IPS-18a (cell line): Measurements from ENCODE around the gene CYBRD1.

Experiments
- H3K27ac ChIP-seq: one replicate; pipeline ENCODE4 v1.5.1; 2013; ENCODE audit warnings: low read length
- H3K27me3 ChIP-seq: one replicate; pipeline ENCODE4 v1.6.1; 2013; ENCODE audit warnings: mild to moderate bottlenecking, low read length; ENCODE audit not compliant: control insufficient read depth, insufficient read depth
- H3K36me3 ChIP-seq: one replicate; pipeline ENCODE4 v1.6.1; 2013; ENCODE audit warnings: low read depth, low read length; ENCODE audit not compliant: control insufficient read depth
- H3K4me1 ChIP-seq: one replicate; pipeline ENCODE4 v1.6.1; 2013; ENCODE audit warnings: low read depth, low read length; ENCODE audit not compliant: control insufficient read depth
- H3K4me3 ChIP-seq: one replicate; pipeline ENCODE4 v1.5.1; 2013; ENCODE audit warnings: low read length
- H3K9ac ChIP-seq: one replicate; pipeline ENCODE4 v1.6.1; 2013; ENCODE audit warnings: mild to moderate bottlenecking, low read length, moderate library complexity
- H3K9me3 ChIP-seq: one replicate; pipeline ENCODE4 v1.6.1; 2013; ENCODE audit warnings: low read depth, low read length; ENCODE audit not compliant: control insufficient read depth

Gene CYBRD1

DNA sequence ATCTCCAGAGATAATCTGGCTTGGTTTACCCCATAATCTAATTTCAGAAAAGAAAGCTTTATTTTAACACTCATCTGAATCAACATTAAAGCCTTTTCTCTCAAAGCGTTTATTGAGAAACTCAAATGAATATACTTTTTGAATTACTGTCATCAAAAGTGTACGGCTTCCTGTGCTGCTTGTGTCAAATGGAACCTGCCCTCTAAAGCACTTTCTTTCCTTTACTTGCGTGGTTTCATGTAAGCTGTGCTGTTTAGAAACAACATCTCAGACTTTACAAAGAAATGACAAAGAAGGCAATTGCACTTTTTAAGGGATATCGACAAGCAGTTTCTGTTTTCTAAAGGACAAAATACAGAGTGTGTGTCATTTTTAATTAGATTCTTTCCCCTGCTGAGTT lies 35.1 kb downstream of the CYBRD1 start:
- Histone ChIP-seq H3K4me3 (no peak overlapping the region), H3K9me3 (no peaks in the 10 kb centered on the region), H3K4me1 (no peaks in the 10 kb centered on the region), H3K36me3 (no peaks in the 10 kb centered on the region), H3K27me3 (no peaks in the 10 kb centered on the region), H3K9ac (no peak overlapping the region), H3K27ac (no peak overlapping the region)

DNA sequence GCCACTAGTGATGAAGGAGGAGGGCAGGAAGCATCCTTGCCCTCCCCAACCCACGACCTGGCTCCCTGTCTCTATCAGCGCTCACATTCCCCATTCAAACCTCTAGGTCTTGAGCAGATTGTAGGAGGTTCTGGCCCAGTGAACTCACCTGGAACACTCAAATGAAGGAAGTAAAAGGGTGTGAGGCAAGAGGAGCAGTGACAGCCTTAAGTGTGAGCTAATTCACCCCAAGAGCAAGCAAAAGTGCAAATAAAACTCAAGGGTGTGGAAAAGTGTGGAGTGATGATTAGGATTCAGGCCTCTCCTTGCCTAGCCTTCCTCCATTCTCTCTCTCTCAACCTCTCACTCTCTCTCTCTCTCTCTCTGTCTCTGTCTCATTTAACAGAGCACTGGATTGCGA lies 41.0 kb downstream of the CYBRD1 start:
- Histone ChIP-seq H3K4me1 (no peaks in the 10 kb centered on the region), H3K4me3 (no peak overlapping the region), H3K9ac (no peak overlapping the region), H3K9me3 (no peaks in the 10 kb centered on the region), H3K36me3 (no peaks in the 10 kb centered on the region), H3K27me3 (no peaks in the 10 kb centered on the region), H3K27ac (no peak overlapping the region)

DNA sequence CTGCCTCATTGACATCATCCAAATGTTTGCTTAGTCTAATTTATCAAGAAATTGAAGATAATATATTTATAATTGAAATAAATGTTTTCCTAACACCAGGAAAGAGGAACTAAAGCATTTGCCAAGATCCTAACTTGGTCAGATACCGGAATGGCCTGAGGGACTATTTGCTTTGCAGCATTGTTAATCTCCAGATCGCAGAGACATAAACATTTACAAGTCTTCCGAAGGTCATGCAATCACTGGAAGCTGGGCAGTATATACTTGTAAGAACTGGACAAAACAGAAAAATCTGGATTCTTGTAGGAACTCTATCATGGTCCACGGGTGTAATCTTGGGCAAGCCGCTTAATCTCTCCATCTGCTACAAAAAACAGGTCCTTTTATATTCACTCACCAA lies 42.2 kb downstream of the CYBRD1 start:
- no peaks in the 10 kb centered on the region for H3K4me1 ChIP-seq
- H3K9ac ChIP-seq = no peak overlapping the region
- H3K27ac ChIP-seq = no peak overlapping the region
- H3K4me3 ChIP-seq = no peak overlapping the region
- H3K36me3 ChIP-seq = no peaks in the 10 kb centered on the region
- H3K27me3 ChIP-seq = no peaks in the 10 kb centered on the region
- H3K9me3 ChIP-seq = no peaks in the 10 kb centered on the region

DNA sequence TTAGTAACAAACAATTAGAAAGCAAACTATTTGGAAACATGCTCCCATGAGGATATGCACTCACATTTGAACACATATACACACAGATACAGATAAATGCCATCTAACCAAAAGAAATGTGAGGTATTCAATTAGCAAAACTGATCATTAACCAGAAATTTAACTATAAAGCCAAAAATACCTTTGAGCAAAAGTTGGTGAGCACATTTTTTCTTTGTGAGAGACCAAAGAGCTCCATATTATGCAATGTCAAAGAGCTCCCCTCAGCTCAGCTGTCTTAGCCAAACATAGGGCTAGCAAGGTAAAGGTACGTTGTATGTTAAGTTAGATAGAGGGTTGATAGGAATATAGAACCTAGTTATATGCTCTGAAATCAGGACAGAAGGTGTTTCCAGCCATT lies 43.8 kb downstream of the CYBRD1 start:
- no peak overlapping the region for H3K4me3 ChIP-seq
- no peak overlapping the region for H3K9ac ChIP-seq
- peaks cover 3% of the 10 kb centered on the region for H3K4me1 ChIP-seq
- no peaks in the 10 kb centered on the region for H3K27me3 ChIP-seq
- H3K27ac ChIP-seq = no peak overlapping the region
- H3K36me3 ChIP-seq = no peaks in the 10 kb centered on the region
- H3K9me3 ChIP-seq = no peaks in the 10 kb centered on the region

DNA sequence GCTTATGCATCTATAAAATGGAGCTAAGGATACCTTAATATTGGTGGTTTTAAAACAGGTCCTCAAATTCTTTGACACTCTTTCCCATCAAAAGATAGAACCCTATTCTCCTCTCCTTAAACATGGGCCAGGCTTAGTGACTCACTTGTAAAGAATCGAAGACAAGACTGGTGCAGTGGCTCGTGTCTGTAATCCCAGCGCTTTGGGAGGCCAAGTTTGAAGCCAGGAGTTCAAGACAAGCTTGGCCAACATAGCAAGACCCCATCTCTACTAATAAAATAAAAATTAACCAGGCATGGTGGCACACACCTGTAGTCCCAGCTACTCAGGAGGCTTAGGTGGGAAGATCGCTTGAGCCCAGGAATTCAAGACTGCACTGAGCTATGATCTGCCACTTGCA lies 44.5 kb downstream of the CYBRD1 start:
- H3K36me3 ChIP-seq = no peaks in the 10 kb centered on the region
- no peaks in the 10 kb centered on the region for H3K9me3 ChIP-seq

DNA sequence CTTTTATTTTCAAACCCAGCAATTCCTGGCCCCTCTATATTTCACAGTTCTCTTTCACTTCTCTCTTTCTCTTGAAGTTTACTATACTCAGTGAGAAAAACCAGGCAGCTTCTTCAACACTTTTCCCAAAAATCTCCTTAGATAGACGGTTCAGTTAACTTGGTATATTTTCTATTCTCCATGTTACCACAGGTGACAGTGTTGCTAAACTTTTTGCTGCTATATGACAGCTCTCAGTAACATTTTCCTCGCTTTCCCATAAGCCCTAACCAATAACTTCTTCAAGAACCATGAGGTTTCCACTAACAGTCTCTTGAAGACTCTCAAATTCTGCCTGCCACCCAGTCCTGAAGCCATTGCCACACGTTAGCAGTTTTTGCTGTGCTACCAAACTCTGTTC lies 45.8 kb downstream of the CYBRD1 start:
- H3K36me3 ChIP-seq = no peaks in the 10 kb centered on the region
- peaks cover 3% of the 10 kb centered on the region for H3K4me1 ChIP-seq
- no peaks in the 10 kb centered on the region for H3K27me3 ChIP-seq
- H3K4me3 ChIP-seq = no peak overlapping the region
- H3K9ac ChIP-seq = no peak overlapping the region
- H3K27ac ChIP-seq = no peak overlapping the region
- H3K9me3 ChIP-seq = no peaks in the 10 kb centered on the region

More for the DNA sequence above, 44.5 kb downstream of the CYBRD1 start:
- Histone ChIP-seq H3K27ac (no peak overlapping the region), H3K4me1 (peaks cover 3% of the 10 kb centered on the region), H3K9ac (no peak overlapping the region), H3K4me3 (no peak overlapping the region), H3K27me3 (no peaks in the 10 kb centered on the region)

DNA sequence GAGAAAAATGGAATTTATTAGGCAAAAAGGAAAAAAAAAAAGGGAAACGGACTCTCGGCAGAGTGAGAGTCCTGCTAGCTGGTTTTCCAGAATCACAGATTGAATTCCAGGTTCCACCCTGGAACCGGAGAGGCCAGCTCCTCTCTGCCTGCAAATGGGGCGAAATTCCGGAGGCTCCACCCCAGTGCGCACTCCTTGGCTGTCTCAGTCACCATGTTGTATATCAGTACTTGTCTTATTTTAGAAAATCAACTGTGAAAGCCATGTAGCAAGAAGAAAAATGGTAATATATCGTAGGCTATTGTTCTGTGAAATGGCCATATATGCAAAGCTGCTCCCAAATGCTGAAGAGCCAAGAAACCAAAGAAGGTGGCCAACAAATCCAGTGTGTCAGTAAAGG lies 49.4 kb downstream of the CYBRD1 start:
- Histone ChIP-seq H3K27ac (no peak overlapping the region), H3K4me1 (peaks cover 3% of the 10 kb centered on the region), H3K36me3 (no peaks in the 10 kb centered on the region), H3K4me3 (no peak overlapping the region), H3K27me3 (no peaks in the 10 kb centered on the region), H3K9ac (no peak overlapping the region), H3K9me3 (no peaks in the 10 kb centered on the region)

DNA sequence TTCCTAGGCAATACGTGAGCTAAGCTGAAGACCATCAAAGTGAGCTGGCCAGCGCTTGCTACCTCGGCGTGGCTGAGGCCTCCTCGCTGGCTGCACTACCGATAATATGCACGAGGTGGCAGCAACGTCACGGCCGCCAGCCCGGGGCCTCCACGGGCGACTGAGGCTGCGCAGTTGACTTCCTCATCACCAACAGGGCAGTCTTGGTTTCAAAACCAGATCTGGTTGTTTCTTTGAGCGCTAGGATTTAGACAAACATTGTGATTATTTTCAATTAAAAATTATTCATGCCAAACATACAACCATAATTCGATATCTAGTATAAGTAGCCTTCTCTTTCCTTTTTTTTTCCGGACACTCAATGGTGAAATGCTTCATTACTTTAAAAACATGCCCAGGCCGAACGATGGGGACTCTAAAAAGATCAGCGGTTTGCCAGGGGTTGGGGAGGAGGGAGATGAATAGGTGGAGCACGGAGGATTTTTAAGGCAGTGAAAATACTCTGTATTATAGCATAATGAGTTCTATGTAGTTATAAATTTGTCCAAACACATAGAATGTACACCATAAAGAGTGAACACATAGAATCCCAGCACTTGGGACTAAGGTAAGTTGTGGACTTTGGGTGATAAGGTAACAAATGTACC lies 52.0 kb downstream of the CYBRD1 start:
- peaks cover 3% of the 10 kb centered on the region for H3K4me1 ChIP-seq
- H3K9ac ChIP-seq = no peak overlapping the region
- no peaks in the 10 kb centered on the region for H3K27me3 ChIP-seq
- no peak overlapping the region for H3K27ac ChIP-seq
- no peak overlapping the region for H3K4me3 ChIP-seq
- H3K36me3 ChIP-seq = no peaks in the 10 kb centered on the region
- H3K9me3 ChIP-seq = no peaks in the 10 kb centered on the region

DNA sequence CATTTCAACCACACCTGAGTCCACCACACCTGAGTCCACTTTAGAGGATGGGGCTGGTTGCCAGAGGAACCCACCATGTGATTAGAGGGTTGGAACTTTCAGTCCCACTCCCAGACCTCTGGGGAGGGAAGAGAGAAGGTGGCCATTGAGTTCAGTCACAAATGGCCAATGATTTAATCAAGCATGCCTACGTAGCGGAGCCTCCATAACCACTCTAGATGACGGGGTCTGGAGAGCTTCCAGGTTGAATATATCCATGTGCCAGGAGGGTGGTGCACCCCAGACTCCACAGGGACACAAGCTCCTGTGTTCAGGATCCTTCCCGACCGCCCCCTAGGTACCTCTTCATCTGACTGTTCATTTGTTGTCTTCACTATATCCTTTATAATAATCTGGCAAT lies 53.3 kb downstream of the CYBRD1 start:
- Histone ChIP-seq H3K36me3 (no peaks in the 10 kb centered on the region), H3K27me3 (no peaks in the 10 kb centered on the region), H3K4me1 (no peaks in the 10 kb centered on the region), H3K9ac (no peak overlapping the region), H3K9me3 (no peaks in the 10 kb centered on the region), H3K27ac (no peak overlapping the region), H3K4me3 (no peak overlapping the region)

DNA sequence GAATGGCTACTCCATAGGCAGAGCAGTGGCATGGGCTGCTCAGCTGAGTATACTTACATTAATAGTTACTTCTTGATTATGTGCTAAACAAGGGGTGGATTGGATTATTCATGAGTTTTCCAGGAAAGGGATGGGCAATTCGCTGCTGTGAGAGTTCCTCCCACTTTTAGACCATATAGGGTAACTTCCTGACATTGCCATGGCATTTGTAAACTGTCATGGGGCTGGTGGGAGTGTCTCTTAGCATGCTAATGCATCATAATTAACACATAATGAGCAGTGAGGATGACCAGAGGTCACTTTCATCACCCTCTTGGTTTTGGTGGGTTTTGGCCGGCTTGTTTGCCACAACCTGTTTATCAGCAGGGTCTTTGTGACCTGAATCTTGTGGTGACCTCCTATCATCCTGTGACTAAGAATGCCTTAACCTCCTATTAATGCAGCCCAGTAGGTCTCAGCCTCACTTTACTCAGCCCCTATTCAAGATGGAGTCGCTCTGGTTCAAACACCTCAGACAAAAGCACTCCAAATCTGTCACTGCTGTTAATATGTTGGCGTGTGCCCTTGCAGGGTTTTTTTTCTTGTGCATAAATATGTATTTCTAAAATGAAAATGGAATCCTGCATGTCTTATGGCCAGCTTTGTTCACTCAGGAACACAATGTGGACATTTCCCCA lies 56.0 kb downstream of the CYBRD1 start:
- Histone ChIP-seq H3K4me1 (no peaks in the 10 kb centered on the region), H3K9me3 (no peaks in the 10 kb centered on the region), H3K4me3 (no peak overlapping the region), H3K36me3 (no peaks in the 10 kb centered on the region), H3K27ac (no peak overlapping the region), H3K27me3 (no peaks in the 10 kb centered on the region), H3K9ac (no peak overlapping the region)

DNA sequence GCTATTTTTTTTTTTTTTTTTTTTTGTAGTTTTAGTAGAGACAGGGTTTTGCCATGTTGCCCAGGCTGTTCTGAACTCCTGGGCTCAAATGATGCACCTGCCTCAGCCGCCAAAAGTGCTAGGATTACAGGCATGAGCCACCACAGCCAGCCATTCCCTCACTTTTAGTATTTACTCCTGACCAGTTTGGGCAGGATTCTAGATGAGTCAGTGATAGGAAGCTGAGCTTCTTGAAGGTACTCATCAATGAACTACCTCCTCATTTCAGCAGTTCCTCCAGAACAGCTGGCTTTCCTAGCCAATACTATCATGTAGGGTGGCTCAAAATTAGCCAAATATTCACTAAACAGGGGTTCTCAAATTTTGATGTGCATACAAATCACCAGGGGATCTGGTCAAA lies 57.2 kb downstream of the CYBRD1 start:
- Histone ChIP-seq H3K9me3 (no peaks in the 10 kb centered on the region), H3K36me3 (no peaks in the 10 kb centered on the region), H3K4me3 (no peak overlapping the region), H3K9ac (no peak overlapping the region), H3K27ac (no peak overlapping the region), H3K27me3 (no peaks in the 10 kb centered on the region), H3K4me1 (no peaks in the 10 kb centered on the region)

DNA sequence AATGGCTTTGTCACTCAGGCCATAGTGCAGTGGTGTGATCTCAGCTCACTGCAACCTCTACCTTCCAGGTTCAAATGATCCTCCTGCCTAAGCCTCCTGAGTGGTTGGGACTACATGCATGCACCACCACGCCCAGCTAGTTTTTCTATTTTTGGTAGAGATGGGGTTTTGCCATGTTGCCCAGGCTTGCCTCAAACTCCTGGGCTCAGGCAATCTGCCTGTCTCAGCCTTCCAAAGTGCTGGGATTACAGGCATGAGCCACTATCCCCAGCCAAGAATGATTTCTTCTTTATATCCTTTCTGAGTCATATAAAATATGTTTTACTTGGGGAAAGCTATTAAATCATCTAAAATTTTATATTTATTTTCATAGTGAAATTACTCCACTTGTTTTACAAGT lies 61.3 kb downstream of the CYBRD1 start:
- no peaks in the 10 kb centered on the region for H3K27me3 ChIP-seq
- no peaks in the 10 kb centered on the region for H3K36me3 ChIP-seq

More for the DNA sequence above, 61.3 kb downstream of the CYBRD1 start:
- Histone ChIP-seq H3K9ac (no peak overlapping the region), H3K4me1 (no peaks in the 10 kb centered on the region), H3K4me3 (no peak overlapping the region), H3K27ac (no peak overlapping the region), H3K9me3 (no peaks in the 10 kb centered on the region)
